Neural progenitor cell (in vitro differentiated cells): ENCODE data around the gene ATAD3B.
"Not testable (repeated sequence)": the region's sequence is repeated elsewhere in the genome, so short reads cannot be mapped to it uniquely, and the experiment has no call there.

ENCODE experiments used
- CTCF ChIP-seq: fragments of 200-600 bp; sonication (generic); IDR thresholded peaks from 2 replicates; pipeline ENCODE4 v1.5.1; 2017; ENCODE audit warnings: antibody characterized with exemption, mild to moderate bottlenecking
- EZH2 ChIP-seq: fragments of 200-600 bp; sonication (generic); IDR thresholded peaks from 2 replicates; pipeline ENCODE4 v1.6.1; 2017; ENCODE audit warnings: antibody characterized with exemption, mild to moderate bottlenecking, moderate library complexity
- EZH2phosphoT487 ChIP-seq: fragments of 200-600 bp; sonication (generic); IDR thresholded peaks from 2 replicates; pipeline ENCODE4 v1.6.1; 2017; ENCODE audit warnings: antibody characterized with exemption

- TF ChIP-seq EZH2, CTCF, EZH2phosphoT487: not testable (repeated sequence)
Measured at GRCh38 chr1:1428967-1429366, 42.6 kb upstream of the ATAD3B start.
